SK-N-SH treated with all-trans-retinoic acid at 6 μM for 48 hours (cell line): Measurements from ENCODE around the gene CCSER1.

Source experiments
- ATAC-seq: fragments of 200-7000 bp; cut with Tn5 transposase; 3 replicates; pipeline ENCODE4 v1.9.1; 2020; ENCODE audit warnings: mild to moderate bottlenecking, moderate library complexity
- ARNTL ChIP-seq: fragments of 450-650 bp; formaldehyde crosslinking; IDR thresholded peaks from 2 replicates; pipeline ENCODE4 v1.5.0; 2020; ENCODE audit warnings: low read depth, mild to moderate bottlenecking, moderate library complexity, borderline replicate concordance
- BACH2 ChIP-seq: fragments of 250-450 bp; sonication (Bioruptor Pico); IDR thresholded peaks from 2 replicates; pipeline ENCODE4 v1.9.0; 2021; ENCODE audit warnings: mild to moderate bottlenecking, borderline replicate concordance
- CSDC2 ChIP-seq: fragments of 250-450 bp; sonication (Bioruptor Pico); IDR thresholded peaks from 2 replicates; pipeline ENCODE4 v1.5.0; 2020; ENCODE audit warnings: mild to moderate bottlenecking, moderate library complexity
- ESRRG ChIP-seq: fragments of 250-450 bp; sonication (Bioruptor Pico); IDR thresholded peaks from 2 replicates; pipeline ENCODE4 v1.6.1; 2021; ENCODE audit warnings: mild to moderate bottlenecking
- GLIS3 ChIP-seq: fragments of 250-450 bp; sonication (Bioruptor Pico); IDR thresholded peaks from 2 replicates; pipeline ENCODE4 v1.5.0; 2020; ENCODE audit warnings: mild to moderate bottlenecking, moderate library complexity
- ISL1 ChIP-seq: fragments of 250-450 bp; sonication (Bioruptor Pico); IDR thresholded peaks from 2 replicates; pipeline ENCODE4 v2.1.2; 2022; ENCODE audit warnings: mild to moderate bottlenecking, moderate library complexity
- OSR1 ChIP-seq: fragments of 250-450 bp; sonication (Bioruptor Pico); IDR thresholded peaks from 2 replicates; pipeline ENCODE4 v1.8.0; 2022; ENCODE audit warnings: moderate library complexity, mild to moderate bottlenecking, inconsistent platforms
- PATZ1 ChIP-seq: fragments of 250-450 bp; sonication (Bioruptor Pico); IDR thresholded peaks from 2 replicates; pipeline ENCODE4 v1.8.0; 2020; ENCODE audit warnings: mild to moderate bottlenecking, moderate library complexity, borderline replicate concordance
- PPARA ChIP-seq: fragments of 250-450 bp; sonication (Bioruptor Pico); IDR thresholded peaks from 2 replicates; pipeline ENCODE4 v1.5.0; 2020; ENCODE audit warnings: mild to moderate bottlenecking, borderline replicate concordance
- RARB ChIP-seq: fragments of 250-450 bp; sonication (Bioruptor Pico); IDR thresholded peaks from 2 replicates; pipeline ENCODE4 v1.8.0; 2021; ENCODE audit warnings: mild to moderate bottlenecking, moderate library complexity
- SNAI2 ChIP-seq: fragments of 250-450 bp; sonication (Bioruptor Pico); IDR thresholded peaks from 2 replicates; pipeline ENCODE4 v1.5.0; 2020; ENCODE audit warnings: mild to moderate bottlenecking, moderate library complexity
- TCF4 ChIP-seq: fragments of 250-450 bp; sonication (Bioruptor Pico); IDR thresholded peaks from 2 replicates; pipeline ENCODE4 v1.8.0; 2021; ENCODE audit warnings: mild to moderate bottlenecking, moderate library complexity, borderline replicate concordance
- TOX ChIP-seq: fragments of 250-450 bp; sonication (Bioruptor Pico); IDR thresholded peaks from 2 replicates; pipeline ENCODE4 v1.8.0; 2021; ENCODE audit warnings: mild to moderate bottlenecking, moderate library complexity, borderline replicate concordance
- TSHZ2 ChIP-seq: fragments of 250-450 bp; sonication (Bioruptor Pico); IDR thresholded peaks from 2 replicates; pipeline ENCODE4 v1.5.0; 2020; ENCODE audit warnings: mild to moderate bottlenecking, moderate library complexity
- ZC3H10 ChIP-seq: fragments of 250-450 bp; sonication (Bioruptor Pico); IDR thresholded peaks from 2 replicates; pipeline ENCODE4 v1.5.1; 2021; ENCODE audit warnings: mild to moderate bottlenecking, moderate library complexity
- ZFP3 ChIP-seq: fragments of 250-450 bp; sonication (Bioruptor Pico); IDR thresholded peaks from 2 replicates; pipeline ENCODE4 v1.5.0; 2020; ENCODE audit warnings: mild to moderate bottlenecking, moderate library complexity
- ZFP30 ChIP-seq: fragments of 450-650 bp; formaldehyde crosslinking; IDR thresholded peaks from 2 replicates; pipeline ENCODE4 v1.5.0; 2022; ENCODE audit warnings: mild to moderate bottlenecking, moderate library complexity
- ZNF565 ChIP-seq: fragments of 450-650 bp; formaldehyde crosslinking; conservative IDR thresholded peaks from 2 replicates; pipeline ENCODE4 v1.5.0; 2020; ENCODE audit warnings: low read depth, mild to moderate bottlenecking, moderate library complexity
- ZNF70 ChIP-seq: fragments of 450-650 bp; formaldehyde crosslinking; IDR thresholded peaks from 2 replicates; pipeline ENCODE4 v1.5.0; 2020; ENCODE audit warnings: mild to moderate bottlenecking, moderate library complexity
- ZNF8 ChIP-seq: fragments of 450-650 bp; formaldehyde crosslinking; IDR thresholded peaks from 2 replicates; pipeline ENCODE4 v1.5.0; 2020; ENCODE audit warnings: mild to moderate bottlenecking, moderate library complexity
- TF ChIP-seq, protein P1 (sequence below): fragments of 250-450 bp; sonication (Bioruptor Pico); IDR thresholded peaks from 2 replicates; pipeline ENCODE4 v1.5.1; 2020; ENCODE audit warnings: low read depth, mild to moderate bottlenecking, moderate library complexity
- TF ChIP-seq, protein P2 (sequence below): fragments of 250-450 bp; sonication (Bioruptor Pico); IDR thresholded peaks from 2 replicates; pipeline ENCODE4 v1.5.1; 2021; ENCODE audit warnings: mild to moderate bottlenecking, moderate library complexity
- TF ChIP-seq, protein P3 (sequence below): fragments of 250-450 bp; sonication (Bioruptor Pico); IDR thresholded peaks from 2 replicates; pipeline ENCODE4 v1.8.0; 2021; ENCODE audit warnings: low read depth, mild to moderate bottlenecking, moderate library complexity, borderline replicate concordance

CCSER1 gene

DNA sequence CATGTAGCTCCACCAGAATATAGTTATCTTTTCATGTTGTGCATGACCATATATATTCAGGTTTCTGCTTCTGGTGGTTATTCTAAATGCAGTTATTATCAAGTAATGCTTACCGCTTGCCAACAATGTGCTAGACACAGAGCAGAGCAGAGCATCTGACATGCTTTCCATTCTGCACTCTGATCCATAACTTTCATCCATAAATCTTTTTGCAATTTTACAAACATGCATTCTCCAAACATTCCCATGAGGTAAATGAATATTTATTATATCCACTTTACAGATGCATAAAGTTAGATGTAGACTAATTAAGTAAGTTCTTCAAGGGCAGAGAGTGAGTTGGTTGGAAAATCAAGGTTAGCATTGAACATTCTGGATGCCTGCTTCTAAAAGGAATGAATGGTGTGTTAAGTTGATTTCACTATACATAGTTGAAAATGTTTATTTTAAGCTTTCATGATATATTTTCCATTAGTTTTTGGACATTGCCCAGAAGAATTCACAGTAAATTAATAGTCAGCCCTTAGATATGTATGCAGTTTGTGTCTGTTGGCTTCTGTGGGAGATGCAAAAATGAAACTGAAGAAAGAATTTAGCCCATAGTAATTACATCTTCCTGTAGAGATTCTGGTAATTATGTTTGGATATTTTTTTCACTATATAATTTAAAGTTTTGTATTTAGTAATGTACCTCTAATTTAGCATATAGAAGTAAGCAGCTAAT lies 867.8 kb downstream of the CCSER1 start:
- ATAC-seq = peak; percentile 91
- TF ChIP-seq OSR1 (CRISPR knock-in tag) (no peak), BACH2 (CRISPR knock-in tag) (no peak), TSHZ2 (CRISPR knock-in tag) (peak; percentile 86), ISL1 (peak; percentile 99), PATZ1 (peak; percentile 79), SNAI2 (CRISPR knock-in tag) (peak; percentile 79; the same call in 1 of the 2 replicates), ZC3H10 (CRISPR knock-in tag) (peak; percentile 91), RARB (no peak), ZNF70 (CRISPR knock-in tag) (no peak), ESRRG (CRISPR knock-in tag) (peak; percentile 93), ZFP3 (0 out of 2 replicates have a peak, but pooled peaks have one; percentile 32), ZNF565 (CRISPR knock-in tag) (no peak), ZNF8 (CRISPR knock-in tag) (peak; percentile 24; the same call in 1 of the 2 replicates), ZFP30 (CRISPR knock-in tag) (no peak), CSDC2 (CRISPR knock-in tag) (no peak; the same call in none of the 2 replicates), GLIS3 (CRISPR knock-in tag) (peak; percentile 95), TCF4 (peak; percentile 66), PPARA (CRISPR knock-in tag) (no peak), TOX (CRISPR knock-in tag) (no peak; the same call in 1 of the 2 replicates), ARNTL (no peak)
- TF ChIP-seq, protein P1, sequence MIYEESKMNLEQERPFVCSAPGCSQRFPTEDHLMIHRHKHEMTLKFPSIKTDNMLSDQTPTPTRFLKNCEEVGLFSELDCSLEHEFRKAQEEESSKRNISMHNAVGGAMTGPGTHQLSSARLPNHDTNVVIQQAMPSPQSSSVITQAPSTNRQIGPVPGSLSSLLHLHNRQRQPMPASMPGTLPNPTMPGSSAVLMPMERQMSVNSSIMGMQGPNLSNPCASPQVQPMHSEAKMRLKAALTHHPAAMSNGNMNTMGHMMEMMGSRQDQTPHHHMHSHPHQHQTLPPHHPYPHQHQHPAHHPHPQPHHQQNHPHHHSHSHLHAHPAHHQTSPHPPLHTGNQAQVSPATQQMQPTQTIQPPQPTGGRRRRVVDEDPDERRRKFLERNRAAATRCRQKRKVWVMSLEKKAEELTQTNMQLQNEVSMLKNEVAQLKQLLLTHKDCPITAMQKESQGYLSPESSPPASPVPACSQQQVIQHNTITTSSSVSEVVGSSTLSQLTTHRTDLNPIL (CRISPR knock-in tag) = peak; percentile 89
- TF ChIP-seq, protein P2, sequence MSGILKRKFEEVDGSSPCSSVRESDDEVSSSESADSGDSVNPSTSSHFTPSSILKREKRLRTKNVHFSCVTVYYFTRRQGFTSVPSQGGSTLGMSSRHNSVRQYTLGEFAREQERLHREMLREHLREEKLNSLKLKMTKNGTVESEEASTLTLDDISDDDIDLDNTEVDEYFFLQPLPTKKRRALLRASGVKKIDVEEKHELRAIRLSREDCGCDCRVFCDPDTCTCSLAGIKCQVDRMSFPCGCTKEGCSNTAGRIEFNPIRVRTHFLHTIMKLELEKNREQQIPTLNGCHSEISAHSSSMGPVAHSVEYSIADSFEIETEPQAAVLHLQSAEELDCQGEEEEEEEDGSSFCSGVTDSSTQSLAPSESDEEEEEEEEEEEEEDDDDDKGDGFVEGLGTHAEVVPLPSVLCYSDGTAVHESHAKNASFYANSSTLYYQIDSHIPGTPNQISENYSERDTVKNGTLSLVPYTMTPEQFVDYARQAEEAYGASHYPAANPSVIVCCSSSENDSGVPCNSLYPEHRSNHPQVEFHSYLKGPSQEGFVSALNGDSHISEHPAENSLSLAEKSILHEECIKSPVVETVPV = peak; percentile 79
- TF ChIP-seq, protein P3, sequence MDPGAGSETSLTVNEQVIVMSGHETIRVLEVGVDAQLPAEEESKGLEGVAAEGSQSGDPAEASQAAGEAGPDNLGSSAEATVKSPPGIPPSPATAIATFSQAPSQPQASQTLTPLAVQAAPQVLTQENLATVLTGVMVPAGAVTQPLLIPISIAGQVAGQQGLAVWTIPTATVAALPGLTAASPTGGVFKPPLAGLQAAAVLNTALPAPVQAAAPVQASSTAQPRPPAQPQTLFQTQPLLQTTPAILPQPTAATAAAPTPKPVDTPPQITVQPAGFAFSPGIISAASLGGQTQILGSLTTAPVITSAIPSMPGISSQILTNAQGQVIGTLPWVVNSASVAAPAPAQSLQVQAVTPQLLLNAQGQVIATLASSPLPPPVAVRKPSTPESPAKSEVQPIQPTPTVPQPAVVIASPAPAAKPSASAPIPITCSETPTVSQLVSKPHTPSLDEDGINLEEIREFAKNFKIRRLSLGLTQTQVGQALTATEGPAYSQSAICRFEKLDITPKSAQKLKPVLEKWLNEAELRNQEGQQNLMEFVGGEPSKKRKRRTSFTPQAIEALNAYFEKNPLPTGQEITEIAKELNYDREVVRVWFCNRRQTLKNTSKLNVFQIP (CRISPR knock-in tag) = peak; percentile 94; the same call in 1 of the 2 replicates

GRCh38 chr4:90995996-90996395 lies 868.8 kb downstream of the CCSER1 start:
- ATAC-seq = no peak
- TF ChIP-seq, protein P1 (CRISPR knock-in tag) = no peak
- no peak for TF ChIP-seq OSR1 (CRISPR knock-in tag)
- peak; percentile 18; the same call in 1 of the 2 replicates for TF ChIP-seq ISL1
- TF ChIP-seq SNAI2 (CRISPR knock-in tag) = no peak
- no peak for TF ChIP-seq CSDC2 (CRISPR knock-in tag)
- no peak for TF ChIP-seq ZFP3
